GM12878 (cell line): Measurements from ENCODE around the gene YRDC. TPM values are rescaled to one million over a fixed set of nuclear protein-coding genes. Genes with fewer than 3 reads are reported as not detected.

ENCODE experiments used
- CBFB ChIP-seq: IDR thresholded peaks from 2 replicates; pipeline ENCODE4 v1.6.1; 2016; ENCODE audit warnings: antibody characterized with exemption, low read depth
- EP300 ChIP-seq, 2 experiments: fragments of 150-350 bp in 1 of 2; IDR thresholded peaks; 2 replicates each; pipeline ENCODE4 v1.6.1; 2011 to 2012; ENCODE audit warnings: low read depth in 2 of 2, low read length in 2 of 2, borderline replicate concordance in 1 of 2, improper control_type of control experiment in 1 of 2, inconsistent platforms in 1 of 2; ENCODE audit not compliant: control insufficient read depth in 1 of 2
- FOXK2 ChIP-seq: fragments of 450-650 bp; IDR thresholded peaks from 2 replicates; pipeline ENCODE4 v1.6.1; 2017; ENCODE audit warnings: mild to moderate bottlenecking, moderate library complexity
- HDAC6 ChIP-seq: fragments of 200-600 bp; sonication (generic); IDR thresholded peaks from one replicate; pipeline ENCODE4 v1.8.0; 2017; ENCODE audit warnings: antibody characterized with exemption; ENCODE audit not compliant: unreplicated experiment
- IRF3 ChIP-seq: fragments of 450-650 bp; IDR thresholded peaks from 2 replicates; pipeline ENCODE4 v1.6.1; 2014; ENCODE audit warnings: mild to moderate bottlenecking
- KAT2A ChIP-seq: conservative IDR thresholded peaks from 2 replicates; pipeline ENCODE4 v1.6.1; 2011; ENCODE audit warnings: low read depth, low read length; ENCODE audit not compliant: control insufficient read depth
- LARP7 ChIP-seq: fragments of 450-650 bp; IDR thresholded peaks from 2 replicates; pipeline ENCODE4 v1.6.1; 2017; ENCODE audit warnings: mild to moderate bottlenecking
- MAX ChIP-seq: IDR thresholded peaks from 2 replicates; pipeline ENCODE4 v1.6.1; 2012; ENCODE audit warnings: low read depth, low read length, improper control_type of control experiment
- MTA2 ChIP-seq: fragments of 450-650 bp; IDR thresholded peaks from 2 replicates; pipeline ENCODE4 v1.6.1; 2016; ENCODE audit warnings: low read depth, mild to moderate bottlenecking, moderate library complexity
- NKRF ChIP-seq: fragments of 450-650 bp; conservative IDR thresholded peaks from 2 replicates; pipeline ENCODE4 v1.6.1; 2017; ENCODE audit warnings: mild to moderate bottlenecking, moderate library complexity
- POU2F2 ChIP-seq: IDR thresholded peaks from 3 replicates; pipeline ENCODE4 v1.6.1; 2011; ENCODE audit warnings: low read depth, mild to moderate bottlenecking, low read length, borderline replicate concordance
- RELB ChIP-seq: fragments of 450-650 bp; IDR thresholded peaks from 2 replicates; pipeline ENCODE4 v1.6.1; 2017; ENCODE audit warnings: low read depth, mild to moderate bottlenecking, moderate library complexity
- RUNX3 ChIP-seq: IDR thresholded peaks from 2 replicates; pipeline ENCODE4 v1.6.1; 2012; ENCODE audit warnings: low read length, inconsistent platforms
- SKIL ChIP-seq: fragments of 450-650 bp; IDR thresholded peaks from 2 replicates; pipeline ENCODE4 v1.6.1; 2017; ENCODE audit warnings: mild to moderate bottlenecking, low read depth, inconsistent platforms; ENCODE audit not compliant: poor library complexity, severe bottlenecking
- SMAD5 ChIP-seq: IDR thresholded peaks from 2 replicates; pipeline ENCODE4 v1.6.1; 2016; ENCODE audit warnings: antibody characterized with exemption, low read depth
- SMARCA5 ChIP-seq: fragments of 450-650 bp; IDR thresholded peaks from 2 replicates; pipeline ENCODE4 v1.6.1; 2017; ENCODE audit warnings: mild to moderate bottlenecking
- USF2 ChIP-seq: IDR thresholded peaks from 2 replicates; pipeline ENCODE4 v1.6.1; 2011; ENCODE audit warnings: low read depth, low read length, improper control_type of control experiment, borderline replicate concordance
- ZNF592 ChIP-seq: fragments of 450-650 bp; IDR thresholded peaks from 2 replicates; pipeline ENCODE4 v1.6.1; 2017; ENCODE audit warnings: mild to moderate bottlenecking, moderate library complexity
- polyA plus RNA-seq, 11 experiments: library from polyadenylated mRNA; depleted of rRNA in 4 of 11; unstranded in 6 of 11; stranded (reverse) in 5 of 11; fragments of >200 nt; fragmentation: Nextera tagmentation in 4 of 11; fragmentation: Illumina TruSeq in 1 of 11; extraction: Ambion mirVana in 4 of 11; extraction: Trizol in 1 of 11; gene quantifications; 1 replicate in 1 of 11; 2 replicates in 10 of 11; pipeline versions ENCODE4 v1.2.1 to v1.2.3, GENCODE V29; 2011 to 2016; ENCODE audit warnings: inconsistent platforms in 2 of 11, missing spikeins in 2 of 11, low read depth in 1 of 11
- total RNA-seq, 4 experiments: library from RNA; depleted of rRNA in 3 of 4; stranded (reverse); fragments of >200 nt in 3 of 4; fragmentation: Illumina TruSeq in 1 of 4; extraction: Trizol in 1 of 4; gene quantifications; 2 replicates each; pipeline versions ENCODE4 v1.2.1 to v1.2.3, GENCODE V29; 2013 to 2021

The YRDC gene
- total and polyA plus RNA-seq, 10 of the 15 experiments (the other 5 are each of a cell fraction or from before 2014, with no cell fraction given) = 2.9 to 36.2 (median 19.3) TPM

- no peak for TF ChIP-seq USF2
- TF ChIP-seq LARP7 = no peak
- TF ChIP-seq RELB = peak; percentile 45; the same call in 1 of the 2 replicates
- TF ChIP-seq RUNX3 = no peak
- no peak for TF ChIP-seq ZNF592
- TF ChIP-seq SMARCA5 = 0 out of 2 replicates have a peak, but pooled peaks have one; percentile 46
- no peak for TF ChIP-seq CBFB
- TF ChIP-seq IRF3 = no peak
- TF ChIP-seq FOXK2 = no peak
- TF ChIP-seq NKRF = no peak
- no peak for TF ChIP-seq POU2F2
- no peak for TF ChIP-seq SKIL
- no peak for TF ChIP-seq EP300 (IDR thresholded peaks at IDR 0.05; ENCODE audit: borderline replicate concordance in 1 of 2, control insufficient read depth in 1 of 2, low read depth in 2 of 2, low read length in 2 of 2)
- no peak for TF ChIP-seq KAT2A
- TF ChIP-seq HDAC6 = no peak
- no peak for TF ChIP-seq SMAD5
- TF ChIP-seq MAX = no peak
- 0 out of 2 replicates have a peak, but pooled peaks have one; percentile 28 for TF ChIP-seq MTA2
Measured at GRCh38 chr1:37755290-37755689, 52.7 kb downstream of the YRDC start (continued).
